GM12878 (cell line): ENCODE results near the gene GRM7. TPM values are rescaled to one million over a fixed set of nuclear protein-coding genes. Genes with fewer than 3 reads are reported as not detected.

ENCODE experiments used
- BACH1 ChIP-seq: fragments of 450-650 bp; IDR thresholded peaks from 2 replicates; pipeline ENCODE4 v1.6.1; 2017; ENCODE audit warnings: mild to moderate bottlenecking, borderline replicate concordance
- CBX5 ChIP-seq: sonication (generic); IDR thresholded peaks from 2 replicates; pipeline ENCODE4 v1.6.1; 2016; ENCODE audit warnings: low read depth, moderate library complexity, mild to moderate bottlenecking, inconsistent platforms
- CHD4 ChIP-seq: fragments of 200-600 bp; sonication (generic); IDR thresholded peaks from 2 replicates; pipeline ENCODE4 v1.6.1; 2016; ENCODE audit warnings: mild to moderate bottlenecking
- DPF2 ChIP-seq: fragments of 450-650 bp; IDR thresholded peaks from 2 replicates; pipeline ENCODE4 v1.6.1; 2017; ENCODE audit warnings: mild to moderate bottlenecking
- ELK1 ChIP-seq: IDR thresholded peaks from 2 replicates; pipeline ENCODE4 v1.6.1; 2012; ENCODE audit warnings: low read depth, low read length, improper control_type of control experiment
- ETV6 ChIP-seq, 2 experiments: fragments of 450-650 bp in 1 of 2; IDR thresholded peaks in 1 of 2; conservative IDR thresholded peaks in 1 of 2; 2 replicates each; pipeline ENCODE4 v1.6.1; 2014; ENCODE audit warnings: antibody characterized with exemption in 1 of 2, borderline replicate concordance in 1 of 2, low read depth in 1 of 2, mild to moderate bottlenecking in 1 of 2, moderate library complexity in 1 of 2
- HDAC2 ChIP-seq: fragments of 200-600 bp; sonication (generic); IDR thresholded peaks from 2 replicates; pipeline ENCODE4 v1.6.1; 2017
- IKZF1 ChIP-seq: fragments of 450-650 bp; conservative IDR thresholded peaks from 2 replicates; pipeline ENCODE4 v1.6.1; 2017; ENCODE audit warnings: antibody characterized with exemption, mild to moderate bottlenecking
- IRF3 ChIP-seq: fragments of 450-650 bp; IDR thresholded peaks from 2 replicates; pipeline ENCODE4 v1.6.1; 2014; ENCODE audit warnings: mild to moderate bottlenecking
- JUNB ChIP-seq: IDR thresholded peaks from 2 replicates; pipeline ENCODE4 v1.6.1; 2016; ENCODE audit warnings: antibody characterized with exemption, mild to moderate bottlenecking
- KAT2A ChIP-seq: conservative IDR thresholded peaks from 2 replicates; pipeline ENCODE4 v1.6.1; 2011; ENCODE audit warnings: low read depth, low read length; ENCODE audit not compliant: control insufficient read depth
- KLF5 ChIP-seq: fragments of 450-650 bp; IDR thresholded peaks from 2 replicates; pipeline ENCODE4 v1.6.1; 2014; ENCODE audit warnings: mild to moderate bottlenecking; ENCODE audit not compliant: partially characterized antibody
- LARP7 ChIP-seq: fragments of 450-650 bp; IDR thresholded peaks from 2 replicates; pipeline ENCODE4 v1.6.1; 2017; ENCODE audit warnings: mild to moderate bottlenecking
- MAX ChIP-seq: IDR thresholded peaks from 2 replicates; pipeline ENCODE4 v1.6.1; 2012; ENCODE audit warnings: low read depth, low read length, improper control_type of control experiment
- MXI1 ChIP-seq: fragments of 150-350 bp; IDR thresholded peaks from 2 replicates; pipeline ENCODE4 v1.6.1; 2011; ENCODE audit warnings: low read depth, mild to moderate bottlenecking, inconsistent platforms, low read length, improper control_type of control experiment
- NBN ChIP-seq: fragments of 450-650 bp; IDR thresholded peaks from 2 replicates; pipeline ENCODE4 v1.6.1; 2016
- NR2C1 ChIP-seq: fragments of 450-650 bp; IDR thresholded peaks from 2 replicates; pipeline ENCODE4 v1.6.1; 2017; ENCODE audit warnings: antibody characterized with exemption, mild to moderate bottlenecking, moderate library complexity
- NR2C2 ChIP-seq: IDR thresholded peaks from 2 replicates; pipeline ENCODE4 v1.6.1; 2011; ENCODE audit warnings: borderline replicate concordance, low read depth; ENCODE audit not compliant: control insufficient read depth, insufficient read length
- PAX5 ChIP-seq: IDR thresholded peaks from 2 replicates; pipeline ENCODE4 v1.6.1; 2011; ENCODE audit warnings: low read depth, low read length, borderline replicate concordance
- PML ChIP-seq: IDR thresholded peaks from 2 replicates; pipeline ENCODE4 v1.6.1; 2012; ENCODE audit warnings: low read length, inconsistent platforms
- POLR2A ChIP-seq: IDR thresholded peaks from 2 replicates; pipeline ENCODE4 v1.6.1; 2011; ENCODE audit warnings: low read depth, mild to moderate bottlenecking, low read length
- PRDM15 ChIP-seq: fragments of 450-650 bp; formaldehyde crosslinking; IDR thresholded peaks from 2 replicates; pipeline ENCODE4 v1.4.0; 2020; ENCODE audit warnings: mild to moderate bottlenecking, moderate library complexity
- SIN3A ChIP-seq: IDR thresholded peaks from 2 replicates; pipeline ENCODE4 v1.6.1; 2012; ENCODE audit warnings: low read depth, low read length, improper control_type of control experiment
- SIX5 ChIP-seq: IDR thresholded peaks from 2 replicates; pipeline ENCODE4 v1.6.1; 2011; ENCODE audit warnings: mild to moderate bottlenecking, low read depth, low read length, moderate library complexity; ENCODE audit not compliant: severe bottlenecking
- SMC3 ChIP-seq: IDR thresholded peaks from 2 replicates; pipeline ENCODE4 v1.6.1; 2011; ENCODE audit warnings: low read length, improper control_type of control experiment, borderline replicate concordance
- TAF1 ChIP-seq: IDR thresholded peaks from 2 replicates; pipeline ENCODE4 v1.6.1; 2011; ENCODE audit warnings: mild to moderate bottlenecking, low read depth, low read length, borderline replicate concordance
- TBL1XR1 ChIP-seq: IDR thresholded peaks from 2 replicates; pipeline ENCODE4 v1.6.1; 2012; ENCODE audit warnings: low read depth, low read length, improper control_type of control experiment
- ZBED1 ChIP-seq: IDR thresholded peaks from 2 replicates; pipeline ENCODE4 v1.6.1; 2016; ENCODE audit warnings: borderline replicate concordance
- ZNF24 ChIP-seq: fragments of 450-650 bp; IDR thresholded peaks from 2 replicates; pipeline ENCODE4 v1.6.1; 2017; ENCODE audit warnings: antibody characterized with exemption, mild to moderate bottlenecking
- ZNF622 ChIP-seq: fragments of 450-650 bp; IDR thresholded peaks from 2 replicates; pipeline ENCODE4 v1.6.1; 2017; ENCODE audit warnings: mild to moderate bottlenecking, inconsistent platforms
- polyA plus RNA-seq, 11 experiments: library from polyadenylated mRNA; depleted of rRNA in 4 of 11; unstranded in 6 of 11; stranded (reverse) in 5 of 11; fragments of >200 nt; fragmentation: Nextera tagmentation in 4 of 11; fragmentation: Illumina TruSeq in 1 of 11; extraction: Ambion mirVana in 4 of 11; extraction: Trizol in 1 of 11; gene quantifications; 1 replicate in 1 of 11; 2 replicates in 10 of 11; pipeline versions ENCODE4 v1.2.1 to v1.2.3, GENCODE V29; 2011 to 2016; ENCODE audit warnings: inconsistent platforms in 2 of 11, missing spikeins in 2 of 11, low read depth in 1 of 11
- total RNA-seq, 4 experiments: library from RNA; depleted of rRNA in 3 of 4; stranded (reverse); fragments of >200 nt in 3 of 4; fragmentation: Illumina TruSeq in 1 of 4; extraction: Trizol in 1 of 4; gene quantifications; 2 replicates each; pipeline versions ENCODE4 v1.2.1 to v1.2.3, GENCODE V29; 2013 to 2021

GRM7 gene
- total and polyA plus RNA-seq, 10 of the 15 experiments (the other 5 are each of a cell fraction or from before 2014, with no cell fraction given): not detected

- no peak for TF ChIP-seq ETV6 (conservative IDR thresholded peaks at IDR 0.05 in 1 of 2, IDR thresholded peaks at IDR 0.05 in 1 of 2; ENCODE audit: borderline replicate concordance in 1 of 2, low read depth in 1 of 2)
- no peak for TF ChIP-seq TBL1XR1
- TF ChIP-seq TAF1: no peak
- no peak for TF ChIP-seq SIX5
- TF ChIP-seq CHD4: no peak
- TF ChIP-seq JUNB: peak; percentile 62
- no peak for TF ChIP-seq PRDM15
- TF ChIP-seq KAT2A: no peak
- peak; percentile 80 for TF ChIP-seq DPF2
- TF ChIP-seq ZNF622: no peak
- no peak for TF ChIP-seq LARP7
- no peak for TF ChIP-seq ZBED1
- no peak for TF ChIP-seq IRF3
- no peak for TF ChIP-seq SMC3
- no peak for TF ChIP-seq MXI1
- TF ChIP-seq ELK1: no peak
- TF ChIP-seq NR2C1: no peak
- TF ChIP-seq CBX5: peak; percentile 86
- no peak for TF ChIP-seq KLF5
- TF ChIP-seq NBN: peak; percentile 56; the same call in 1 of the 2 replicates
- no peak for TF ChIP-seq PML
- TF ChIP-seq MAX: no peak
- no peak for TF ChIP-seq SIN3A
- no peak for TF ChIP-seq HDAC2
- TF ChIP-seq NR2C2: no peak
- peak; percentile 59 for TF ChIP-seq IKZF1
- TF ChIP-seq ZNF24: peak; percentile 37; the same call in 1 of the 2 replicates
- TF ChIP-seq PAX5: peak; percentile 90
- TF ChIP-seq BACH1: no peak
- no peak for TF ChIP-seq POLR2A
Observed at GRCh38 chr3:7447197-7447769, 586.4 kb downstream of the GRM7 start (continued).
